A549 (cell line): ENCODE data around the gene PCBP4. TPM values are rescaled to one million over a fixed set of nuclear protein-coding genes. Genes with fewer than 3 reads are reported as not detected.
A peak's percentile ranks its signal among the peaks of the same experiment; 100 is the strongest.

ENCODE experiments used
- ATAC-seq, 2 experiments: fragments of 200-7000 bp in 1 of 2; fragments of >200 bp in 1 of 2; cut with Nextera tagmentation in 1 of 2; cut with Tn5 transposase in 1 of 2; 3 replicates each; pipeline versions ENCODE4 v1.8.0 to v1.9.1; 2018 to 2020; ENCODE audit warnings: mild to moderate bottlenecking in 1 of 2, moderate library complexity in 1 of 2
- CTCF ChIA-PET: fragments of 300-600 bp; sonication (Branson Sonifier 250); formaldehyde crosslinking; extraction: SDS; loops from one replicate; lab custom pipeline; 2021; ENCODE audit warnings: antibody characterized with exemption, inconsistent platforms; lab: Yijun Ruan, JAX
- POLR2A ChIA-PET: fragments of 350-600 bp; formaldehyde crosslinking; extraction: SDS; loops from one replicate; lab custom pipeline; 2021; ENCODE audit warnings: antibody characterized with exemption, inconsistent platforms; lab: Yijun Ruan, JAX
- DNase-seq, 2 experiments: peaks; one replicate each; pipeline versions ENCODE4 v3.0.0 to v3.0.0-alpha.2; 2011 to 2016; ENCODE audit warnings: low read depth in 1 of 2, low spot score in 1 of 2
- FAIRE-seq: peaks from 2 replicates; lab custom pipeline; 2011; peaks lifted over from hg19 to GRCh38; lab: Jason Lieb, UNC
- H3K27ac ChIP-seq, 2 experiments: fragments of >200 bp; sonication (Bioruptor Twin); formaldehyde crosslinking; 3 replicates each; pipeline ENCODE4 v1.5.1; 2016 to 2017
- H3K4me1 ChIP-seq: fragments of >200 bp; sonication (Bioruptor Twin); formaldehyde crosslinking; 3 replicates; pipeline ENCODE4 v1.6.1; 2016
- H3K4me2 ChIP-seq: fragments of >200 bp; sonication (Bioruptor Twin); formaldehyde crosslinking; 3 replicates; pipeline ENCODE4 v1.6.1; 2016
- H3K4me3 ChIP-seq: fragments of >200 bp; sonication (Bioruptor Twin); formaldehyde crosslinking; 3 replicates; pipeline ENCODE4 v1.5.1; 2016
- H3K9me3 ChIP-seq: fragments of >200 bp; sonication (Bioruptor Twin); formaldehyde crosslinking; 3 replicates; pipeline ENCODE4 v1.6.1; 2016
- BHLHE40 ChIP-seq: IDR thresholded peaks from 2 replicates; pipeline ENCODE4 v1.6.1; 2012; ENCODE audit warnings: low read depth, low read length, inconsistent platforms
- CBX2 ChIP-seq: fragments of 200-600 bp; sonication (generic); IDR thresholded peaks from 2 replicates; pipeline ENCODE4 v1.6.1; 2016; ENCODE audit warnings: low read depth, mild to moderate bottlenecking, borderline replicate concordance
- CEBPB ChIP-seq, 2 experiments: fragments of >200 bp in 1 of 2; sonication (Bioruptor Twin) in 1 of 2; formaldehyde crosslinking in 1 of 2; IDR thresholded peaks; 2 replicates each; pipeline ENCODE4 v1.6.1; 2012 to 2016
- GATA3 ChIP-seq: IDR thresholded peaks from 2 replicates; pipeline ENCODE4 v1.6.1; 2012; ENCODE audit warnings: borderline replicate concordance
- HDAC2 ChIP-seq: fragments of 200-600 bp; sonication (generic); IDR thresholded peaks from 2 replicates; pipeline ENCODE4 v1.6.1; 2016
- HES2 ChIP-seq: fragments of >200 bp; sonication (Bioruptor Twin); formaldehyde crosslinking; IDR thresholded peaks from 2 replicates; pipeline ENCODE4 v1.6.1; 2016
- HEYL ChIP-seq: fragments of 250-450 bp; sonication (Bioruptor Pico); IDR thresholded peaks from 2 replicates; pipeline ENCODE4 v1.8.0; 2021; ENCODE audit warnings: mild to moderate bottlenecking, moderate library complexity
- HOXB5 ChIP-seq: fragments of 250-450 bp; sonication (Bioruptor Pico); IDR thresholded peaks from 2 replicates; pipeline ENCODE4 v1.5.0; 2020; ENCODE audit warnings: mild to moderate bottlenecking, moderate library complexity
- JUN ChIP-seq, 2 experiments: fragments of >200 bp; sonication (Bioruptor Twin); formaldehyde crosslinking; IDR thresholded peaks; 2 replicates in 1 of 2; 3 replicates in 1 of 2; pipeline ENCODE4 v1.6.1; 2016 to 2017
- JUNB ChIP-seq: fragments of >200 bp; sonication (Bioruptor Twin); formaldehyde crosslinking; IDR thresholded peaks from 2 replicates; pipeline ENCODE4 v1.6.1; 2016
- KDM5A ChIP-seq: fragments of 200-600 bp; sonication (generic); IDR thresholded peaks from 2 replicates; pipeline ENCODE4 v1.6.1; 2016; ENCODE audit warnings: antibody characterized with exemption, mild to moderate bottlenecking
- MAZ ChIP-seq: fragments of 150-350 bp; IDR thresholded peaks from 2 replicates; pipeline ENCODE4 v1.6.1; 2014; ENCODE audit warnings: antibody characterized with exemption, low read depth, low read length, borderline replicate concordance
- MYC ChIP-seq: IDR thresholded peaks from 2 replicates; pipeline ENCODE4 v1.6.1; 2012; ENCODE audit warnings: mild to moderate bottlenecking, inconsistent platforms, low read length, improper control_type of control experiment, borderline replicate concordance
- NR3C1 ChIP-seq: fragments of >200 bp; sonication (Bioruptor Twin); formaldehyde crosslinking; IDR thresholded peaks from 3 replicates; pipeline ENCODE4 v1.6.1; 2017
- PBX3 ChIP-seq: IDR thresholded peaks from 2 replicates; pipeline ENCODE4 v1.6.1; 2012
- PHF8 ChIP-seq: fragments of 200-600 bp; sonication (generic); IDR thresholded peaks from 2 replicates; pipeline ENCODE4 v1.6.1; 2016; ENCODE audit warnings: low read depth, mild to moderate bottlenecking, antibody characterized with exemption, moderate library complexity, borderline replicate concordance
- RAD21 ChIP-seq, 2 experiments: fragments of >200 bp in 1 of 2; sonication (Bioruptor Twin) in 1 of 2; formaldehyde crosslinking in 1 of 2; IDR thresholded peaks in 1 of 2; conservative IDR thresholded peaks in 1 of 2; 2 replicates in 1 of 2; 3 replicates in 1 of 2; pipeline ENCODE4 v1.6.1; 2012 to 2018; ENCODE audit warnings: inconsistent platforms in 1 of 2
- RFX5 ChIP-seq: fragments of 450-650 bp; IDR thresholded peaks from 2 replicates; pipeline ENCODE4 v1.7.1; 2014; ENCODE audit warnings: antibody characterized with exemption, mild to moderate bottlenecking, moderate library complexity
- RNF2 ChIP-seq: fragments of 200-600 bp; sonication (generic); IDR thresholded peaks from 2 replicates; pipeline ENCODE4 v1.6.1; 2016; ENCODE audit warnings: low read depth, mild to moderate bottlenecking, antibody characterized with exemption, moderate library complexity, borderline replicate concordance
- SREBF2 ChIP-seq: fragments of 450-650 bp; IDR thresholded peaks from 2 replicates; pipeline ENCODE4 v1.6.1; 2014; ENCODE audit warnings: mild to moderate bottlenecking, moderate library complexity
- USF2 ChIP-seq: fragments of 450-650 bp; IDR thresholded peaks from 2 replicates; pipeline ENCODE4 v1.6.1; 2014; ENCODE audit warnings: antibody characterized with exemption
- ZFP36 ChIP-seq: fragments of 450-650 bp; IDR thresholded peaks from 2 replicates; pipeline ENCODE4 v1.6.1; 2014; ENCODE audit warnings: borderline replicate concordance; ENCODE audit not compliant: partially characterized antibody
- WGBS: methylation state at CpG from one replicate; pipeline ENCODE4 v1.1.6; 2017; ENCODE audit errors: missing lambda C conversion rate; 5-methylcytosine and 5-hydroxymethylcytosine counted together
- polyA plus RNA-seq, 4 experiments: library from polyadenylated mRNA; depleted of rRNA in 3 of 4; stranded (reverse); fragments of >200 nt; fragmentation: RNase III in 1 of 4; extraction: RNeasy Plus Mini Kit Qiagen cat#74134 plus additional on column Dnase treatment in 1 of 4; gene quantifications; 2 replicates in 3 of 4; 3 replicates in 1 of 4; pipeline ENCODE4 v1.2.3, GENCODE V29; 2011 to 2017
- TF ChIP-seq, protein P1 (sequence below): fragments of >200 bp; sonication (Bioruptor Twin); formaldehyde crosslinking; IDR thresholded peaks from 3 replicates; pipeline ENCODE4 v1.6.1; 2016
- TF ChIP-seq, protein P2 (sequence below): fragments of >200 bp; sonication (Bioruptor Twin); formaldehyde crosslinking; IDR thresholded peaks from 3 replicates; pipeline ENCODE4 v1.5.1; 2016

The PCBP4 gene
- polyA plus RNA-seq, 2 of the 4 experiments (the other 2 are of a cell fraction) = 8.6 to 10.9 TPM

DNA sequence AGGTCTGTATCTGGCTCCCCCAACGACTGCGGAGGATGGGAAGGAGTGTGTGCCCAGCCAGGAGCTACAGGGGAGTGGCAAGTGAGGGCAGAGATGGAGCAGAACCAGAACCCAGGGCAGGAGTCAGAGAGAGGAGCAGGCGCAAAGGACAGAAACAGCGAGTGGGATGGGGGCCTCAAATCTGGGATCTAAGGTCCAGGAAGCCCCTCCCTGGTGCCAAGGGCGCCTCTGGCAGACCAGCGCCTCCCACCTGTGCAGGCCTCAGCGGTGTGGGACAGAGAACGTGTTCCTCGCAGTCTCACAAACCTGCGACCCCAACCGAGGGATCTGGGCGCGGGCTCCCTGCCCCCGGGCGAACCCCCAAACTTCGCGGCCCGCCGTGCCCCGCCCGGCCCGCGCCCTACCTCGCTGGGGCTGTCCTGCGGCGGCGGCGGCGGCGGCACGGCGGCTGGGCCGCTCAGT, 301 bp downstream of the PCBP4 start:
- Histone ChIP-seq H3K9me3 (no peaks in the 10 kb centered on the region), H3K4me2 (peak overlapping the region; percentile 84), H3K27ac (peak overlapping the region; percentile 91 to 100), H3K4me1 (peaks cover 13% of the 10 kb centered on the region), H3K4me3 (peak overlapping the region; percentile 79)
- FAIRE-seq (no peak), ATAC-seq (peak; percentile 45 to 55), DNase-seq (no peak)
- TF ChIP-seq, protein P1, sequence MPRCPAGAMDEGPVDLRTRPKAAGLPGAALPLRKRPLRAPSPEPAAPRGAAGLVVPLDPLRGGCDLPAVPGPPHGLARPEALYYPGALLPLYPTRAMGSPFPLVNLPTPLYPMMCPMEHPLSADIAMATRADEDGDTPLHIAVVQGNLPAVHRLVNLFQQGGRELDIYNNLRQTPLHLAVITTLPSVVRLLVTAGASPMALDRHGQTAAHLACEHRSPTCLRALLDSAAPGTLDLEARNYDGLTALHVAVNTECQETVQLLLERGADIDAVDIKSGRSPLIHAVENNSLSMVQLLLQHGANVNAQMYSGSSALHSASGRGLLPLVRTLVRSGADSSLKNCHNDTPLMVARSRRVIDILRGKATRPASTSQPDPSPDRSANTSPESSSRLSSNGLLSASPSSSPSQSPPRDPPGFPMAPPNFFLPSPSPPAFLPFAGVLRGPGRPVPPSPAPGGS = 0 out of 3 replicates have a peak, but pooled peaks have one; percentile 12
- no peak for TF ChIP-seq JUN (IDR thresholded peaks at IDR 0.05)
- CTCF ChIA-PET = interaction anchor here (1.0 to 5.0 kb wide), 4 partner anchors 9 to 25 kb away, joined by 3 to 37 read pairs (median 3); partner anchors contain the start of genes PARP3 and RRP9
- POLR2A ChIA-PET = no interaction called here
- 24% methylated on average over 9 of the region's 33 CpGs for WGBS

- H3K4me2 ChIP-seq = peak overlapping the region; percentile 84
- peak overlapping the region; percentile 91 to 100; a peak in 4 of 6 replicates for H3K27ac ChIP-seq
- no peak for TF ChIP-seq GATA3
- no peak for TF ChIP-seq HES2
- no peak for TF ChIP-seq HOXB5 (CRISPR knock-in tag)
- TF ChIP-seq USF2 = no peak
- no peak for TF ChIP-seq HDAC2
- TF ChIP-seq RNF2 = no peak
- TF ChIP-seq SREBF2 = no peak
- TF ChIP-seq PBX3 = no peak
- no peak for TF ChIP-seq CEBPB (IDR thresholded peaks at IDR 0.05)
- no peak for TF ChIP-seq MAZ
- TF ChIP-seq RAD21 (conservative IDR thresholded peaks at IDR 0.05 in 1 of 2, IDR thresholded peaks at IDR 0.05 in 1 of 2) = no peak
- no peak for TF ChIP-seq KDM5A
- no peaks in the 10 kb centered on the region for H3K9me3 ChIP-seq
- 100% methylated on average over 2 of the region's 5 CpGs for WGBS
- ChIA-PET POLR2A (no interaction called here), CTCF (interaction anchor here (1.0 to 5.0 kb wide), 4 partner anchors 8 to 24 kb away, joined by 3 to 37 read pairs (median 3); partner anchors contain the start of genes PARP3 and RRP9)
- DNase-seq (no peak), ATAC-seq (no peak), FAIRE-seq (no peak)
- H3K4me3 ChIP-seq = peak overlapping the region; percentile 79
- H3K4me1 ChIP-seq = peaks cover 13% of the 10 kb centered on the region
Observed at GRCh38 chr3:51966486-51966885, 768 bp downstream of the PCBP4 start.

DNA sequence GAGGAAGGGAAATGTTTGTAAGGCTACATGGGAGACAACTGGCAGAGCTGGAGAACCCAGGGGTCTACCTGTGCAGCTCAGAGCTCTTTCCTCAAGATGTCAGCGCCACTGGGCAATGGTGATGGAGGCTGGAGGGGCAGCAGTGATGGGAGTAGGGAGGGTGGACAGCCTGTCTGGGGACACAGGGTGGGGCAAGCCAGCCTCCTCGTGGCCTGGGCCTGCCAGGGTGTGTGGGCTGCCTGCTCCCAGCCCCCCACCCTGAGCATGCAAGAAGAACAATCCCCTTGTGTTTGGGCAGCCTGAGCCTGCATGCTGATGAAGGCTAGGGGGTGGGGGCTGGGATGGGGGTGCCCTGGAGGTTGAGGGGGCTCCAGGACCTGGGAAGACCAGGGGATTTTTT, 1.2 kb downstream of the PCBP4 start:
- DNase-seq (no peak), FAIRE-seq (no peak), ATAC-seq (no peak)
- Histone ChIP-seq H3K9me3 (no peaks in the 10 kb centered on the region), H3K4me1 (peaks cover 13% of the 10 kb centered on the region), H3K4me3 (no peak overlapping the region), H3K4me2 (peak overlapping the region; percentile 84; the same call in 2 of the 3 replicates), H3K27ac (no peak overlapping the region; a peak in 1 of 6 replicates)
- TF ChIP-seq PHF8 (no peak), NR3C1 (no peak), CEBPB (IDR thresholded peaks at IDR 0.05) (no peak), ZFP36 (no peak), HDAC2 (no peak), RFX5 (no peak), MAZ (no peak), CBX2 (no peak), KDM5A (no peak), JUNB (no peak), HEYL (no peak), MYC (no peak), JUN (IDR thresholded peaks at IDR 0.05) (no peak), BHLHE40 (no peak)
- TF ChIP-seq, protein P2, sequence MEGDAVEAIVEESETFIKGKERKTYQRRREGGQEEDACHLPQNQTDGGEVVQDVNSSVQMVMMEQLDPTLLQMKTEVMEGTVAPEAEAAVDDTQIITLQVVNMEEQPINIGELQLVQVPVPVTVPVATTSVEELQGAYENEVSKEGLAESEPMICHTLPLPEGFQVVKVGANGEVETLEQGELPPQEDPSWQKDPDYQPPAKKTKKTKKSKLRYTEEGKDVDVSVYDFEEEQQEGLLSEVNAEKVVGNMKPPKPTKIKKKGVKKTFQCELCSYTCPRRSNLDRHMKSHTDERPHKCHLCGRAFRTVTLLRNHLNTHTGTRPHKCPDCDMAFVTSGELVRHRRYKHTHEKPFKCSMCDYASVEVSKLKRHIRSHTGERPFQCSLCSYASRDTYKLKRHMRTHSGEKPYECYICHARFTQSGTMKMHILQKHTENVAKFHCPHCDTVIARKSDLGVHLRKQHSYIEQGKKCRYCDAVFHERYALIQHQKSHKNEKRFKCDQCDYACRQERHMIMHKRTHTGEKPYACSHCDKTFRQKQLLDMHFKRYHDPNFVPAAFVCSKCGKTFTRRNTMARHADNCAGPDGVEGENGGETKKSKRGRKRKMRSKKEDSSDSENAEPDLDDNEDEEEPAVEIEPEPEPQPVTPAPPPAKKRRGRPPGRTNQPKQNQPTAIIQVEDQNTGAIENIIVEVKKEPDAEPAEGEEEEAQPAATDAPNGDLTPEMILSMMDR = no peak
- 80% methylated on average over 1 of the region's 2 CpGs for WGBS
- POLR2A ChIA-PET = no interaction called here
- CTCF ChIA-PET = interaction anchor here (1.3 to 5.0 kb wide), 5 partner anchors 11 to 24 kb away, joined by 3 to 37 read pairs (median 6); partner anchors contain the start of genes PARP3 and RRP9
